DMS 273 (cell line): ENCODE data around the gene ALPP.
"Not testable (repeated sequence)": the region's sequence is repeated elsewhere in the genome, so short reads cannot be mapped to it uniquely, and the experiment has no call there.

Source experiments
- DNase-seq: peaks from one replicate; lab custom pipeline; 2025; ENCODE audit not compliant: unreplicated experiment; lab: John Stamatoyannopoulos, UW

ALPP gene

DNA sequence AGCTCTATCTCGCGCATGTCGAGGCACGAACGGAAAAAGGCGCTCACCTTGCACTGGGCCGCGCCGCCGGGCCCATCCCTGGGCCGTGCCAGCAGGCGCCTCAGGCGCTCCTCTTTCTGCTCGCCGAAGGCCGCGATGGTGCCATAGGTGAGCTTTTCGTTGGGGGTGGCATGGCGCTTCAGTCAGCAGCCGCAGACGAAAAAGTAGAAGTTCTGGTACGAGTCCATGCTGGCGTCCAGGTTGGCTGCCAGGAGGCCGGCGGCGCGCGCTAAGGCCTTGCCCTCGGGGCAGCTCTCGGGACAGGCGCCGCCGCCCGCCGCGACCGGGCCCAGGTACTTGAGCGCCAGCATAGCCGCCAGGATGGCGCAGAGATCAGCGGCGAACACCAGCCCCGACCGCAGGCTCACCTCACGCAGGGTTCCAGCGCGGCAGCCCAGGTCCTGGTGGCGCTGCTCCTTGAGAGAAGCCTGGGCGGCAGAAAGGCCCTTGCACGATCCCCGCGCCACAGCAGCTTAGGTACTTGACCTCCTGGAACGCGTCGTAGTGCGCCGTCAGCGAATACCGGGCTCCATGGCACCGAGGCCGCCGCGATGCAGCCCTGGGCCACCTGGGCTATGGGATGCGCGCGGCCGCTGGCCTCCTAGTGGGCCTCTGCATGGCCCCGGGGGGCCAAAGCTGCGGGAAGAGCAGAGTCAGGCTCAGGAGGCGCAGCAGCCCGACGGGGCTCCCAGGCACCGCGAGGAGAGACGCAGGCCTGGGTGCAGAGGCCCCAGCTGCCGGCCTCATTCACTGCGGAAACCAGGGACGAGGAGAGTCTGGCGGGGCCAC, 40.9 kb downstream of the ALPP start:
- DNase-seq = no peak

DNA sequence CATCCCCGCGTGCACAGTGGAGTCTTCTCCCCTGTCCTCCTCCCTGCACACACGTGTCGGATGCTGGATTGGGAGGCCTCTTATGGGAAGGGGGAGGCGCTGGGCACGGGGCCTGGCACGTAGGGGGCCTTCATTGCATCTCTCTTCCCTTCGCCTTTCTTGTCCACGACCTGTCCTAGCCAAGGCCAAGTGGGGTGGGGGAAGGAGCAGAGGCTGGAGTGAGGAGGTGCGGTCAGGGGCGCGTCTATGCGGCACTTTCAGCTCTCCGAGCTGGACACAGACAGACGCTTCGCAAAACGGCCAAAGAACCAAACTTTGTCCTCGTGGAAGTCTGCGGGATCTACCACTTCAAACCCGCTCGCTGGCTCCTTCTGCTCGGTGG, 41.5 kb downstream of the ALPP start:
- peak; percentile 24 for DNase-seq

DNA sequence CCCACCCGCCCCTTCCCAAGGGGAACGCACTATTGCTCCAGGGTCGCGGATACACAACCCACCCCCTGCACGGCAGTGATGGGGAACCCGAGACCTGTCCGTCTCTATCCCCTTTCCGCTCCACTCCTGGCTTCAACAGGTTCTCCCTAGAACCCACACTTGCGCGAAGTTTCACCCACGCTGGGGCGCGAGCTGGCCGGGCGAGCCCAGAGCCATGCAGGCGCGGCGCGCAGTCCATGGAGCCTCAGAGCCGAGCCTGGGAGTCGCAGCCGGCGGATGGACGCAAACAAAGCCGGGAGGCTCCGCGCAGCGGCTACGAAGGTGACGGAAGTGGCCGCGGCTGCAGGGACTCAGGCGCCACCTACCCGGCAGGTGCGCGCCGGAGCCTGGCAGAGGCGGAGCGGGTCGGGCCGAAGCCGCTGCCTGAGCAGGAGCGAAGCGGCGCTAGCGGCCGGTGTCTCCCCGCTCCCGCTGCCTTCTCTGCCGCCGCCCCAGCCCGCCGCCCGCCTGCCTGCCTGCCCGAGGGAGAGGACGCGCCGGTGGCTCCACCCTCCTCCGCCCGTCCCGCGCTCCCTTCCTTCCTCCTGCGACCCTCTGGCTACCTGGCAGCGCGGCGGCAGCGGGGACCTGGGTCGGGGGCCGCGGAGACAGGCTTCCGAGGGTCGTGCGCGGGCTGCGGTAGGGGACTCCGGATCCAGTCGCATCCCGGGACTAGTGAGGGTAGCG, 42.1 kb downstream of the ALPP start:
- DNase-seq = peak; percentile 72

DNA sequence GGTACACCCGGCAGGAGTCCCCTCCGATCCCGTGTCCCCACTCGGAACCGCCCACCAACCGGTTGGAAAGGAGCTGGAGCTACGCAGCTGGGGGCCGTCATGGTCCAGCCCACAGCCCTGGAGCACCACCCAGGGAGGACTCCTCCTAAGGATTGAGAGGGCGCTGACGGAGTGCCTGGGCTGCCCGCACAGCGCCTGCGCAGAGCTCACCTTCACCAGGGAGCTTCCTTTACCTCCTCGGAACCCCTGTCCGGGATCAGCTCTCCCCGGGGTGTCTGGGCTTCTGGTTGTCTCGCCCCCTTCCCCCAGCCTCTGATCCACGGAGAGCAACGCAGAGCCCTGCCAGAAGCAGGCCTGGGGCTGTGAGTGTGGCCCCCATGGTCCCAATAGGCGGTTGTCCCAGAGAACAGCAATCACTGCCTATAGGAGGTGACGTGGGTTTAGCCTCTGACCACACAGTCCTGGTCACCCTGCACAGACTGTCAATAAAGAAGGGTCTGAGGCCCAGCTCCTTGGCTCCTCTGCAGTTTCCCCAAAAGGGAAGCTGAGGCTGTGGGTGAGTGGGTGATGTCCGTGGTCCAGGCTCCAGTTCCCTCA, 42.7 kb downstream of the ALPP start:
- DNase-seq = no peak

DNA sequence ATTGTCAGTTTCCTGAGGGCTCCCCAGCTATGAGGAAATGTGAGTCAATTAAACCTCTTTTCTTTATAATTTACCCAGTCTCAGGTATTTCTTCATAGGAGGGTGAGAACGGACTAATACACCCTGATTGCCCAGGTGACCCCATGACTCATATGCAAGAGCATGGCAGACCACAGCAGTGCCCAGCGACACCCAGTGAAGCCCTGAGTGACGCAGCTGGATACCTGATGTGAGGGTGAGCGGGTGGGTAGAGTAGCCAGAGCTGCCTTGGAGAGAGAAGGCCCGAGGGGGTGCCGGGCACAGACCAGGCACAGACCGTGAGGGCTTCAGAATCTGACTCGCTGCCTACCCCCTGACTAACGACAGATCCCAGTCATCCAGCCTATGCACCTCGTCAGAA, 43.5 kb downstream of the ALPP start:
- no peak for DNase-seq

DNA sequence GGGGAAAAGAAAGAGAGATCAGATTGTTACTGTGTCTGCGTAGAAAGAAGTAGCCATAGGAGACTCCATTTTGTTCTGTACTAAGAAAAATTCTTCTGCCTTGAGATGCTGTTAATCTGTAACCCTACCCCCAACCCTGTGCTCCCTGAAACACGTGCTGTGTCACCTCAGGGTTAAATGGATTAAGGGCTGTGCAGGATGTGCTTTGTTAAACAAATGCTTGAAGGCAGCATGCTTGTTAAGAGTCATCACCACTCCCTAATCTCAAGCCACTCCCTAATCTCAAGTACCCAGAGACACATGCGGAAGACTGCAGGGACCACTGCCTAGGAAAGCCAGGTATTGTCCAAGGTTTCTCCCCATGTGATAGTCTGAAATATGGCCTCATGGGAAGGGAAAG, 44.4 kb downstream of the ALPP start:
- not testable (repeated sequence) for DNase-seq

DNA sequence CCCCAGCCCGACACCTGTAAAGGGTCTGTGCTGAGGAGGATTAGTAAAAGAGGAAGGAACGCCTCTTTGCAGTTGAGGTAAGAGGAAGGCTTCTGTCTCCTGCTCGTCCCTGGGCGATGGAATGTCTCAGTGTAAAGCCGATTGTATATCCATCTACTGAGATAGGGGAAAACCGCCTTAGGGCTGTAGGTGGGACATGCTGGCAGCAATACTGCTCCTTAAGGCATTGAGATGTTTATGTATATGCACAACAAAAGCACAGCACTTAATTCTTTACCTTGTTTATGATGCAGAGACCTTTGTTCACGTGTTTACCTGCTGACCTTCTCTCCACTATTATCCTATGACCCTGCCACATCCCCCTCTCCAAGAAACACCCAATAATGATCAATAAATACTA, 44.9 kb downstream of the ALPP start:
- not testable (repeated sequence) for DNase-seq

DNA sequence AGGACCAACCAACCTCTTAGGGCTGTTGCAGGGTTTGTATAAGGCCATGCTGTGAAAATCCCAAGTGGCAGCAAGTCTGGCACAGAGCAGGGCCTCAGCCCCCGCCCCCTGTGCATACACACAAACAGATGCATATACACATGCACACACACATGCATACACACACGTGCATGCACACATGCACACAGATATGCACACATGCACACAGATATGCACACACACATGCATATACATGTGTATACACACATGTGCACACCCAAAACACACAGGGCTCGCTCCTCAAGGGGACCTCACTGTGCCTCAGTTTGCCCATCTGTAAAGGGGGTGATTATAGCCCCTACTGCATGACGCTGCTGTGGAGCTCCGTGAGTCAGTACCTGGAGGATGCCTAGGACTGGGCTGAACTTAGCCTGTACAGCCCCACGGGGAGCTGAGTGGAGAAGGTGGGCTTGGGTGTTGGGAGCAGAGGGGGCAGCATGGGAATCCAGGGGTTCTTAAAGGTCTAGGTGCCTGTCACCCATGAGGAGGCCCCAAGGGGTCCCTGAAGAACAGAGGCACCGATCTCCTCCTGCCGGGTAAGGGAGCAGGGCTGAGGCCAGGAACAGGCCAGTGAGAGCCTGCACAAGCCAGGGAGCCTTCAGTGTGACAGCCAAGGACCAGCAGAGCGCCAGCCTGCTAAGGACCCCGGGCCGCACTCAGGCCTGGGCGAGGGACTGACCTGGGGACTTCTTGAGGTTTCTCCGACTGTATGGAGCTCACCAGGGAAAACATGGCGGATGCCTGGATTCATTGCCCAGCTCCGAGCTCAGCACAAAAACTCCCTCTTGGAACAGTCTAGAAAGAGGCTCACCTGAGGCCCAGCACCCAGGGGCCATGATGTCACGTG, 53.4 kb downstream of the ALPP start:
- no peak for DNase-seq
